ENCODE data around the gene C1orf226.

Gene C1orf226

DNA sequence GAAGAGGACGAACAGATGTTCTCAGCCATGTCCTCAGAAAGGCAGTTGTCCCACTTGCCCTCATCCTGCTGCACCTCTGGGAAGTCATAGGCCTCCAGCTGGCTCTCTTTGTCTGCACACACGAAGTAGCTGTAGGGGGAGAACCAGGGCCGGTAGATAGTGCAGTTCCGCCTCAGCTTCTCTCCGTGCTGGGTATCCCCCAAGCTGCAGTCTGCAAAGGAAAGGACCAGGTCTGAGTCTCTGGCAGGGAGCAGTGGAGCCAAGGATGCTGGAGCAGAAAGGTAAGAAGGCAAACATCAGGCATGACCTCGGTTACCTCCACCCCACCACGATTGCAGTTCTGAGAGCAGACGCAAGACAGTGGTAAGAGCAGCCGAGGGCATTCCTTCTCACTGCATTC is 7.1 kb upstream of the C1orf226 start:
- no peak overlapping the region for H3K27ac ChIP-seq (ENCODE audit: low read length)
- no peaks in the 10 kb centered on the region for H3K4me1 ChIP-seq (ENCODE audit: control insufficient read depth in 1 of 2, insufficient read depth in 2 of 2, low read length in 2 of 2)
- H3K4me3 ChIP-seq (ENCODE audit: low read depth in 1 of 2, low read length in 2 of 2): no peak overlapping the region

DNA sequence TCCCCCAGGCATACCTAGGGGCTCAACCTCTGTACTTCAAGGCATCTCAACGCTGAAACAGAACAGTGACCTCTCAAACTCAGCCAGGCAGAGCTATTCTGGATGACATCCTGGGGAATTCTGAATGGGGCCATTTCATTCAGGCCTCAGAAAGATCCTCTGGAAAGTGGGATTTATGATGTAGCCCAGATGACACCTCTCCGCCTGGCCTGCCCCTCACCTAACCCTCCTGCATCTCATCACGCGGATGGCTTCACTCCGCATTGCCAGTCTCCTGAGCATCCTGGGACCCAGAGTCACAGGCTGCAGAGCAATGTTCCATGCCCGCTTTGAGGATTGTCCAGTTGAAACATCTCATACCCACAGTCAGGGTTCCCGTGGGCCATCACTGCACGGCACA is 6.1 kb upstream of the C1orf226 start:
- Histone ChIP-seq H3K4me1 (ENCODE audit: control insufficient read depth in 1 of 2, insufficient read depth in 2 of 2, low read length in 2 of 2) (no peaks in the 10 kb centered on the region), H3K4me3 (ENCODE audit: low read depth in 1 of 2, low read length in 2 of 2) (no peak overlapping the region), H3K27me3 (ENCODE audit: low read depth, low read length) (no peaks in the 10 kb centered on the region), H3K9me3 (ENCODE audit: control insufficient read depth in 1 of 2, low read length in 2 of 2) (no peaks in the 10 kb centered on the region), H3K27ac (ENCODE audit: low read length) (no peak overlapping the region), H3K36me3 (ENCODE audit: control insufficient read depth in 1 of 2, insufficient read depth in 2 of 2, low read length in 2 of 2) (no peaks in the 10 kb centered on the region)

More for the DNA sequence above, 7.1 kb upstream of the C1orf226 start:
- no peaks in the 10 kb centered on the region for H3K27me3 ChIP-seq (ENCODE audit: low read depth, low read length)
- H3K36me3 ChIP-seq (ENCODE audit: control insufficient read depth in 1 of 2, insufficient read depth in 2 of 2, low read length in 2 of 2): no peaks in the 10 kb centered on the region
- no peaks in the 10 kb centered on the region for H3K9me3 ChIP-seq (ENCODE audit: control insufficient read depth in 1 of 2, low read length in 2 of 2)

DNA sequence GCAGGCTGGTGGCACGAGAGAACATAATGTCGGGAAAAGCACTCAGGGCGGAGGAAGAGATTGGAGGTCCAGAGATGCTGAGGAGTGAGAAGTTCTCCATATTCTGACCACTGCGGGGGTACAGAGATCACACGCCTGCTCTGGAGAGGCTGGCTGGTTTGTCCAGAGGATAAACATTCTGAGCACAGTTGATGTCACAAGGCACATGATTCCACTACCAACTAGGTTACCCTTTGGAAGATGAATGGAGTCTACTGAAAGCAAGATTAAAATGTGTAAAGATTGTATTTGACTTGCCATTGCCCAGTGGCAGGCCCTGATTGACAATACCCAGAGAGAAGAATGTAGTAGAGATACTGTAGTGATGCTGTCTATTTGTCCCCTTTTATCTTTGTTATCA is 4.8 kb upstream of the C1orf226 start, which contains the start of gene SPATA46:
Gene SPATA46, minus strand, starts transcription at position 164 of the 400 bp plus-strand sequence. Its CDS starts 64 bp downstream, at position 100.
- Histone ChIP-seq H3K27me3 (ENCODE audit: low read depth, low read length) (no peaks in the 10 kb centered on the region), H3K4me1 (ENCODE audit: control insufficient read depth in 1 of 2, insufficient read depth in 2 of 2, low read length in 2 of 2) (no peaks in the 10 kb centered on the region), H3K36me3 (ENCODE audit: control insufficient read depth in 1 of 2, insufficient read depth in 2 of 2, low read length in 2 of 2) (no peaks in the 10 kb centered on the region), H3K27ac (ENCODE audit: low read length) (no peak within 1 kb of the TSS), H3K4me3 (ENCODE audit: low read depth in 1 of 2, low read length in 2 of 2) (no peak within 1 kb of the TSS), H3K9me3 (ENCODE audit: control insufficient read depth in 1 of 2, low read length in 2 of 2) (no peaks in the 10 kb centered on the region)

DNA sequence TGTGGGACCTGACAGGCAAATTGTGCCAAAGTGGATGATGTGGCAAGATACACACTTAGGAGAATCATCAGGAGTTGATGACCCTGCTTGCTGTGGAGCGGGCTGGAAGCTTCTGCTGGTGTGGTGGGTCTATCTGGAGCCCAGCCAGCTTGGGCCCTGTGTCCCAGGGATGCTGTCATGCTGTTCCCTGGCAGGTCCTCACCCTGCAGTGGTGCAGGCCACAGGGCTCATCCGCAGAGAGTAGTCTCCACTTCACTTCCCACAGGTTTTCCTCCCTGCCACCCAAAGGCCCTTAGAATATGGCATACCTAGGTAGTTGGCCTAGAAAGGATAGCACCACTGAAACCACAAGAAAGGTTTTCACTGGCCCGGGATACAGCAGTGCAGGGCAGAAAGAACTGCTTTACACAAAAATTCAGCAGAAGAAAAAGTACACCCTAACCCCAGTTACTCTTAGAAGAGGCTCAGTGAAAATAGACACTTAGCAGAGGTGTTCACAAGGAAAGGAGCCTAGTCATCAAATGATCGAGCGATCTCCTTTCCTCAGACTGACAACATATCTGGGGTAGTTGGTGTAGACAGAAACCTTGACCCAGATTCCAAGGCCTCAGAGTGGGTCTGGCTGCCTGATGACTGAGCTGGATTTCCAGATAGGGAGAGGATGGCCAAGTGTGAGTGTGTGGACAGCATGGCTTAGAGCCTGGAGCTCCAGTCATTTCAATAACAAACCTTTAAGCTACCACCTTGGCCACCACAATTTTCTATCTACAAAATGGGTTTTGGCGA is 1.3 kb upstream of the C1orf226 start:
- no peak overlapping the region for H3K4me3 ChIP-seq (ENCODE audit: low read depth in 1 of 2, low read length in 2 of 2)
- no peaks in the 10 kb centered on the region for H3K4me1 ChIP-seq (ENCODE audit: control insufficient read depth in 1 of 2, insufficient read depth in 2 of 2, low read length in 2 of 2)
- no peaks in the 10 kb centered on the region for H3K36me3 ChIP-seq (ENCODE audit: control insufficient read depth in 1 of 2, insufficient read depth in 2 of 2, low read length in 2 of 2)
- H3K9me3 ChIP-seq (ENCODE audit: control insufficient read depth in 1 of 2, low read length in 2 of 2): no peaks in the 10 kb centered on the region
- H3K27ac ChIP-seq (ENCODE audit: low read length): no peak overlapping the region
- no peaks in the 10 kb centered on the region for H3K27me3 ChIP-seq (ENCODE audit: low read depth, low read length)

DNA sequence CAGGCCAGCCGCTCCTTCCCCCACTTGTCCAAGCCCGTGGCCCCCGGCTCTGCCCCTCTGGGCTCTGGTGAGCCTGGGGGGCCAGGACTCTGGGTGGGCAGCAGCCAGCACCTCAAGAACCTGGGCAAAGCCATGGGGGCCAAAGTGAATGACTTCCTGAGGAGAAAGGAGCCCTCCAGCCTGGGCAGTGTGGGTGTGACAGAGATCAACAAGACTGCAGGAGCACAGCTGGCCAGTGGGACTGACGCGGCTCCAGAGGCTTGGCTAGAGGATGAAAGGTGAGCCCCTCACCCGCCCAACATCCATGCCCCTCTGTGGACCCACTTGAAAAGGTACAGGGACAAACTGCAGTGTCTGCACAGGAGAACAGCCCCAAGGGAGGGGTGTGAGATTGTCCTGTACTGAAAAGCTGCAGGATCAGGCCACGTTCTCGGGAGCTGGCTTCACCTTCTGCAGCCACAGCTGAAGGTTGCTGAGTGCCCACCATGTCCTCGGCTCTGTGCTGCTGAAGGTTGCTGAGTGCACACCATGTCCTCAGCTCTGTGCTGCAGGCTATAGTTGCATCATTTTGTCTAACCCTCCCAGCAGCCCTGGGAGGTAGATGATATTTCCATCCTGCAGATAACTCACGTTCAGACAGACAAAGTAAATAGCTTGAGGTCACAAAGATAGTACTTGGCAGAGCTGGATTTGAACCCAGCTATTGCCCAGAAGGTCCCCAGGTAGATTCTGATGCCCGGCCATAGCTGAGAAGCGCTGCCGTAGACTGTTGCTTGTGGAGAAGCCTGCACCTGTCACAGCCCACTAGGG is 618 bp downstream of the C1orf226 start:
- H3K27ac ChIP-seq (ENCODE audit: low read length): peak overlapping the region; percentile 60
- H3K9me3 ChIP-seq (ENCODE audit: control insufficient read depth in 1 of 2, low read length in 2 of 2): no peaks in the 10 kb centered on the region
- no peaks in the 10 kb centered on the region for H3K36me3 ChIP-seq (ENCODE audit: control insufficient read depth in 1 of 2, insufficient read depth in 2 of 2, low read length in 2 of 2)
- no peak overlapping the region for H3K4me3 ChIP-seq (ENCODE audit: low read depth in 1 of 2, low read length in 2 of 2)
- no peaks in the 10 kb centered on the region for H3K4me1 ChIP-seq (ENCODE audit: control insufficient read depth in 1 of 2, insufficient read depth in 2 of 2, low read length in 2 of 2)
- no peaks in the 10 kb centered on the region for H3K27me3 ChIP-seq (ENCODE audit: low read depth, low read length)

DNA sequence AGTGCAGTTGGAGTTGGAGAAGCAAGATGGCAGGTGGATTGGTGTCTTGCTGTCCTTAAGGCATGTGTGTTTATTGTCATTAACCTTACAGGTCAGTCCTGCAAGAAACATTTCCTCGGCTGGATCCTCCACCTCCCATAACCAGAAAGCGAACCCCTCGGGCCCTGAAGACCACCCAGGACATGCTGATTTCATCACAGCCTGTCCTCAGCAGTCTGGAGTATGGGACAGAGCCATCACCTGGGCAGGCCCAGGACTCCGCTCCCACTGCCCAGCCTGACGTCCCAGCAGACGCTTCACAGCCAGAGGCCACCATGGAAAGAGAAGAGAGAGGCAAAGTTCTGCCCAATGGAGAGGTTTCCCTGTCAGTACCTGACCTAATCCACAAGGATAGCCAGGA is 1.6 kb downstream of the C1orf226 start:
- no peaks in the 10 kb centered on the region for H3K9me3 ChIP-seq (ENCODE audit: control insufficient read depth in 1 of 2, low read length in 2 of 2)
- H3K27me3 ChIP-seq (ENCODE audit: low read depth, low read length): no peaks in the 10 kb centered on the region
- H3K27ac ChIP-seq (ENCODE audit: low read length): no peak overlapping the region

DNA sequence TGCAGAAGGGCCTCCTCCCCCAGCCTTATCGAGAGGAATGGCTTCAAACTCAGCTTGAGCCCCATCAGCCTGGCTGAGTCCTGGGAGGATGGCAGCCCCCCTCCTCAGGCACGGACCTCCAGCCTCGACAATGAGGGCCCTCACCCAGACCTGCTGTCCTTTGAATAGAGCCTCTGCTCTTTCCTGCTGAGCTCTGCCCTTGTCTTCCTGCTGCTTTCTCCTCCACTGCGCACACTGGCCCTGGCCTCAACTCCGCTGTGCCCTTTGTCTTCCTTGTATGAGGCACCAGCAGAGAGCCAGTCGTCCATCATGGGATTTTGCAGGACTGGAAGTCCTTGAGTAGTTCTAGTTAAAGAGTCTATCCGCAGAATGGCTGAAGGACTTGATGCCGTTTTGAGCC is 2.0 kb downstream of the C1orf226 start:
- Histone ChIP-seq H3K27me3 (ENCODE audit: low read depth, low read length) (no peaks in the 10 kb centered on the region), H3K36me3 (ENCODE audit: control insufficient read depth in 1 of 2, insufficient read depth in 2 of 2, low read length in 2 of 2) (no peaks in the 10 kb centered on the region), H3K27ac (ENCODE audit: low read length) (no peak overlapping the region), H3K9me3 (ENCODE audit: control insufficient read depth in 1 of 2, low read length in 2 of 2) (no peaks in the 10 kb centered on the region), H3K4me3 (ENCODE audit: low read depth in 1 of 2, low read length in 2 of 2) (no peak overlapping the region), H3K4me1 (ENCODE audit: control insufficient read depth in 1 of 2, insufficient read depth in 2 of 2, low read length in 2 of 2) (no peaks in the 10 kb centered on the region)

More for the DNA sequence above, 1.6 kb downstream of the C1orf226 start:
- Histone ChIP-seq H3K4me1 (ENCODE audit: control insufficient read depth in 1 of 2, insufficient read depth in 2 of 2, low read length in 2 of 2) (no peaks in the 10 kb centered on the region), H3K36me3 (ENCODE audit: control insufficient read depth in 1 of 2, insufficient read depth in 2 of 2, low read length in 2 of 2) (no peaks in the 10 kb centered on the region), H3K4me3 (ENCODE audit: low read depth in 1 of 2, low read length in 2 of 2) (no peak overlapping the region)

- Histone ChIP-seq H3K36me3 (ENCODE audit: control insufficient read depth in 1 of 2, insufficient read depth in 2 of 2, low read length in 2 of 2) (no peaks in the 10 kb centered on the region), H3K27ac (ENCODE audit: low read length) (no peak overlapping the region), H3K27me3 (ENCODE audit: low read depth, low read length) (no peaks in the 10 kb centered on the region), H3K4me1 (ENCODE audit: control insufficient read depth in 1 of 2, insufficient read depth in 2 of 2, low read length in 2 of 2) (no peaks in the 10 kb centered on the region), H3K9me3 (ENCODE audit: control insufficient read depth in 1 of 2, low read length in 2 of 2) (no peaks in the 10 kb centered on the region), H3K4me3 (ENCODE audit: low read depth in 1 of 2, low read length in 2 of 2) (no peak overlapping the region)
These were observed 2.6 kb downstream of the C1orf226 start for GRCh38 chr1:162384116-162384515.

DNA sequence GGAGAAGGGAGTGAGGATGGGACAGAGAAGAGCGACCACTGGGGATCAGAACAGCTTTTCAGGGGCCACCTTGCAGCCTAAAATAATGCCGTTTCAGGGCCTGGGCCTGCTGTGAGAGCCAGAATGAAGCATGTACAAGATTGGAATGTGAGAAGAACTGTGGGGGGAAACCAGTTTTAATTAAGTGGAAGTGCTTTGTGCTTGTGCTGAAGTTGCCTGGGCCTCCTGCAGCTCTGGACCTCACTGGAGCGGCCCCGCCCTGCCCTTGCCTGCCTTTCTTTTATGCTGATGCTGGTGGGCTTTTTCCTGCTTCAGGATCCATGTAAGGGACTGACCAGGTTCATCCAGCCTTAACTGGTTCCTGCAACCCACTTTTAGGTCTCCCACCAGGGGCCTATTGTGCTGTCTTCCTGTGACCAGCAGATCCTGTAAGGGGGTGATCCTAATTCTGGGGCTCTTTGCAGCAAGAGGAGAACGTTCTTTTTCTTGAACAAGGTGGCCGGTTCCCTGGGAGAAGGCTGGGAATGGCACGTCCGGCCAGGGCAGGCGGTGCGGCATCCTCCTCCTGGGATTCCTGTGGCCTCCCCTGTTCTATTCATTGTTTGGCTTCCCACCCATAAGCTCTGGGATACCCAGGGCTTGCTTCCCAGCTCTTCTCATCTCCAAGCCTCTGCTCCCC is 3.2 kb downstream of the C1orf226 start:
- no peaks in the 10 kb centered on the region for H3K9me3 ChIP-seq (ENCODE audit: control insufficient read depth in 1 of 2, low read length in 2 of 2)
- H3K4me1 ChIP-seq (ENCODE audit: control insufficient read depth in 1 of 2, insufficient read depth in 2 of 2, low read length in 2 of 2): no peaks in the 10 kb centered on the region
- no peak overlapping the region for H3K27ac ChIP-seq (ENCODE audit: low read length)
- no peak overlapping the region for H3K4me3 ChIP-seq (ENCODE audit: low read depth in 1 of 2, low read length in 2 of 2)
- no peaks in the 10 kb centered on the region for H3K36me3 ChIP-seq (ENCODE audit: control insufficient read depth in 1 of 2, insufficient read depth in 2 of 2, low read length in 2 of 2)
- no peaks in the 10 kb centered on the region for H3K27me3 ChIP-seq (ENCODE audit: low read depth, low read length)

GRCh38 chr1:162385280-162385623 is 3.7 kb downstream of the C1orf226 start:
- Histone ChIP-seq H3K4me3 (ENCODE audit: low read depth in 1 of 2, low read length in 2 of 2) (no peak overlapping the region), H3K27me3 (ENCODE audit: low read depth, low read length) (no peaks in the 10 kb centered on the region), H3K4me1 (ENCODE audit: control insufficient read depth in 1 of 2, insufficient read depth in 2 of 2, low read length in 2 of 2) (no peaks in the 10 kb centered on the region), H3K9me3 (ENCODE audit: control insufficient read depth in 1 of 2, low read length in 2 of 2) (no peaks in the 10 kb centered on the region), H3K36me3 (ENCODE audit: control insufficient read depth in 1 of 2, insufficient read depth in 2 of 2, low read length in 2 of 2) (no peaks in the 10 kb centered on the region), H3K27ac (ENCODE audit: low read length) (no peak overlapping the region)

- no peak overlapping the region for H3K27ac ChIP-seq (ENCODE audit: low read length)
- H3K9me3 ChIP-seq (ENCODE audit: control insufficient read depth in 1 of 2, low read length in 2 of 2): no peaks in the 10 kb centered on the region
- H3K27me3 ChIP-seq (ENCODE audit: low read depth, low read length): no peaks in the 10 kb centered on the region
- H3K4me1 ChIP-seq (ENCODE audit: control insufficient read depth in 1 of 2, insufficient read depth in 2 of 2, low read length in 2 of 2): no peaks in the 10 kb centered on the region
- H3K4me3 ChIP-seq (ENCODE audit: low read depth in 1 of 2, low read length in 2 of 2): no peak overlapping the region
- H3K36me3 ChIP-seq (ENCODE audit: control insufficient read depth in 1 of 2, insufficient read depth in 2 of 2, low read length in 2 of 2): no peaks in the 10 kb centered on the region
These were observed 4.2 kb downstream of the C1orf226 start for GRCh38 chr1:162385702-162386101.

Measured in muscle layer of duodenum (tissue), 2 donors.